SK-N-SH (cell line): ENCODE data around the gene CENPU. TPM values are rescaled to one million over a fixed set of nuclear protein-coding genes. Genes with fewer than 3 reads are reported as not detected.

Source experiments
- CTCF ChIA-PET: fragments of 300-600, 350-600 bp; formaldehyde crosslinking; extraction: SDS; loops from one replicate; lab custom pipeline; 2021; lab: Yijun Ruan, JAX
- POLR2A ChIA-PET: fragments of 350-600 bp; sonication (Branson Sonifier 250); formaldehyde crosslinking; extraction: SDS; loops from one replicate; lab custom pipeline; 2020; ENCODE audit warnings: antibody characterized with exemption, inconsistent platforms; lab: Yijun Ruan, JAX
- DNase-seq: peaks from one replicate; pipeline ENCODE4 v3.0.0; 2012
- H2AFZ ChIP-seq: fragments of 200-600 bp; sonication (generic); 2 replicates; pipeline ENCODE4 v1.8.1; 2016; ENCODE audit warnings: antibody characterized with exemption, mild to moderate bottlenecking, low read depth
- H3F3A ChIP-seq: fragments of 200-600 bp; sonication (generic); replicated peaks from 2 replicates; pipeline ENCODE3; 2016; ENCODE audit warnings: antibody characterized with exemption, mild to moderate bottlenecking; ENCODE audit not compliant: insufficient read depth
- H3K27ac ChIP-seq, 2 experiments: fragments of 200-500 bp in 1 of 2; fragments of 200-600 bp in 1 of 2; sonication (Bioruptor generic) in 1 of 2; sonication (generic), shearing (Covaris generic) in 1 of 2; 2 replicates each; pipeline versions ENCODE4 v1.5.1 to v1.6.1; 2014 to 2016; ENCODE audit warnings: low read depth in 2 of 2, inconsistent platforms in 1 of 2, low read length in 1 of 2, mild to moderate bottlenecking in 1 of 2, mixed read lengths in 1 of 2
- H3K27me3 ChIP-seq: fragments of 200-600 bp; sonication (generic), shearing (Covaris generic); 2 replicates; pipeline ENCODE4 v1.6.1; 2016; ENCODE audit warnings: mixed run types; ENCODE audit not compliant: insufficient read depth
- H3K36me3 ChIP-seq, 2 experiments: fragments of 200-500 bp in 1 of 2; fragments of 200-600 bp in 1 of 2; sonication (Bioruptor generic) in 1 of 2; sonication (generic) in 1 of 2; replicated peaks in 1 of 2; 2 replicates each; pipeline versions ENCODE3 to v1.5.1; 2014 to 2016; ENCODE audit warnings: low read length in 1 of 2, mild to moderate bottlenecking in 1 of 2; ENCODE audit not compliant: insufficient read depth in 2 of 2, control insufficient read depth in 1 of 2
- H3K4me1 ChIP-seq, 2 experiments: fragments of 200-500 bp in 1 of 2; fragments of 200-600 bp in 1 of 2; sonication (Bioruptor generic) in 1 of 2; sonication (generic), shearing (Covaris generic) in 1 of 2; 2 replicates each; pipeline versions ENCODE4 v1.5.1 to v1.6.1; 2014 to 2016; ENCODE audit warnings: low read depth in 1 of 2, low read length in 1 of 2, mixed run types in 1 of 2; ENCODE audit not compliant: insufficient read depth in 2 of 2, control insufficient read depth in 1 of 2
- H3K4me2 ChIP-seq: fragments of 200-600 bp; sonication (generic), shearing (Covaris generic); 2 replicates; pipeline ENCODE4 v1.6.1; 2017; ENCODE audit warnings: mixed run types
- H3K4me3 ChIP-seq, 2 experiments: fragments of 200-500 bp in 1 of 2; fragments of 200-600 bp in 1 of 2; sonication (Bioruptor generic) in 1 of 2; sonication (generic), shearing (Covaris generic) in 1 of 2; 2 replicates each; pipeline versions ENCODE4 v1.5.1 to v1.8.1; 2014 to 2016; ENCODE audit warnings: low read depth in 2 of 2, inconsistent platforms in 1 of 2, low read length in 1 of 2, mild to moderate bottlenecking in 1 of 2, mixed read lengths in 1 of 2, moderate library complexity in 1 of 2
- H3K79me2 ChIP-seq: fragments of 200-600 bp; sonication (generic); 2 replicates; pipeline ENCODE4 v1.8.1; 2017; ENCODE audit warnings: mild to moderate bottlenecking; ENCODE audit not compliant: insufficient read depth
- H3K9ac ChIP-seq: fragments of 200-600 bp; sonication (generic); 2 replicates; pipeline ENCODE4 v1.6.1; 2017; ENCODE audit warnings: mixed run types
- H3K9me2 ChIP-seq: fragments of 200-600 bp; sonication (generic); 2 replicates; pipeline ENCODE4 v1.6.1; 2017; ENCODE audit warnings: mixed run types
- H3K9me3 ChIP-seq: fragments of 200-600 bp; sonication (generic); 2 replicates; pipeline ENCODE4 v1.6.1; 2017; ENCODE audit warnings: mixed run types, mild to moderate bottlenecking, moderate library complexity
- H4K20me1 ChIP-seq: fragments of 200-600 bp; sonication (generic); 2 replicates; pipeline ENCODE4 v1.6.1; 2017; ENCODE audit warnings: mild to moderate bottlenecking, mixed run types; ENCODE audit not compliant: insufficient read depth
- ELF1 ChIP-seq: IDR thresholded peaks from 2 replicates; pipeline ENCODE4 v1.4.0; 2012
- EP300 ChIP-seq, 2 experiments: IDR thresholded peaks; 2 replicates each; pipeline versions ENCODE4 v1.4.0 to v1.6.1; 2012; ENCODE audit warnings: borderline replicate concordance in 1 of 2, low read depth in 1 of 2, low read length in 1 of 2
- EZH2phosphoT487 ChIP-seq: fragments of 200-600 bp; sonication (generic); IDR thresholded peaks from 2 replicates; pipeline ENCODE4 v1.6.1; 2017; ENCODE audit warnings: low read depth, mixed run types, mild to moderate bottlenecking, antibody characterized with exemption, moderate library complexity, borderline replicate concordance
- FOSL2 ChIP-seq: IDR thresholded peaks from 2 replicates; pipeline ENCODE4 v1.4.0; 2012; ENCODE audit warnings: low read depth, mild to moderate bottlenecking, moderate library complexity, borderline replicate concordance
- FOXJ3 ChIP-seq: sonication (generic); formaldehyde crosslinking; IDR thresholded peaks from 2 replicates; pipeline ENCODE4 v1.5.1; 2020; ENCODE audit warnings: mild to moderate bottlenecking, missing genetic modification reagents
- NFIC ChIP-seq: IDR thresholded peaks from 2 replicates; pipeline ENCODE4 v1.4.0; 2012; ENCODE audit warnings: borderline replicate concordance
- POLR2AphosphoS5 ChIP-seq: IDR thresholded peaks from 2 replicates; pipeline ENCODE4 v1.6.1; 2012; ENCODE audit warnings: low read depth, low read length
- RFX5 ChIP-seq: IDR thresholded peaks from 2 replicates; pipeline ENCODE4 v1.6.1; 2012; ENCODE audit warnings: mild to moderate bottlenecking, improper control_type of control experiment, low read length
- RXRA ChIP-seq: IDR thresholded peaks from 2 replicates; pipeline ENCODE4 v1.4.0; 2012; ENCODE audit warnings: low read depth, mild to moderate bottlenecking, borderline replicate concordance
- SMC3 ChIP-seq: IDR thresholded peaks from 2 replicates; pipeline ENCODE4 v1.6.1; 2012; ENCODE audit warnings: low read depth, low read length, improper control_type of control experiment
- TAF1 ChIP-seq: IDR thresholded peaks from 2 replicates; pipeline ENCODE4 v1.6.1; 2012; ENCODE audit warnings: low read depth, mild to moderate bottlenecking, low read length, moderate library complexity, borderline replicate concordance
- YY1 ChIP-seq: IDR thresholded peaks from 2 replicates; pipeline ENCODE4 v1.4.0; 2012; ENCODE audit warnings: low read depth, mild to moderate bottlenecking
- WGBS: methylation state at CpG from one replicate; pipeline ENCODE4 v1.1.6; 2017; ENCODE audit warnings: low lambda C conversion rate; 5-methylcytosine and 5-hydroxymethylcytosine counted together
- polyA plus RNA-seq, 3 experiments: library from polyadenylated mRNA; depleted of rRNA; stranded (reverse); fragments of >200 nt; gene quantifications; 2 replicates each; pipeline ENCODE4 v1.2.3, GENCODE V29; 2012
- TF ChIP-seq, protein P1 (sequence below): IDR thresholded peaks from 2 replicates; pipeline ENCODE4; 2012

Gene CENPU
- polyA plus RNA-seq, 1 of the 3 experiments (the other 2 are of a cell fraction) = 8.7 TPM

DNA sequence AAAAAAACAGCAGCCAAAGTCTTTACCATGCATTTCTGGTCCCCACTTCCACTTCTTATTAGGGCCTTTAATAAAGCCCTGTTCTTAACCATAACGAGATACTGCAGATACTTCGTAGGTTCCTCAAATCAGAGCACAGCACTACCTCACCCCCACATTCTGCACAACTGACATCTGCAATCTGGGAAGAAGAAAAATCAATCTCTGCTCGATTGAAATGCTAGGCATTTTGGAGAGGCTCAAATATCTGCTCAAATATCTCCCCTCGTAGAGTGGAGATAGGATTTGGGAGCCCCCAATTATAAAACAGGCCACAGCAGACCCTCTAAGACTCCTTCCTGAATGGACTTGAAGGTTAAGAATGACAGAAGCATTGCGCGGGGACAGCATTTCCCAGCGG, 40.3 kb upstream of the CENPU start:
- WGBS = 92% methylated on average over 7 of the region's 7 CpGs
- no peaks in the 10 kb centered on the region for H3F3A ChIP-seq
- H3K79me2 ChIP-seq = no peaks in the 10 kb centered on the region
- H3K4me1 ChIP-seq = peaks cover 0 to 9% of the 10 kb centered on the region in 2 experiments; a peak in 1 of 4 replicates
- H3K9ac ChIP-seq = no peak overlapping the region
- ChIA-PET CTCF (no interaction called here), POLR2A (no interaction called here)
- no peaks in the 10 kb centered on the region for H3K27me3 ChIP-seq
- H4K20me1 ChIP-seq = no peaks in the 10 kb centered on the region
- H2AFZ ChIP-seq = no peak overlapping the region
- no peak overlapping the region for H3K27ac ChIP-seq
- no peaks in the 10 kb centered on the region for H3K9me2 ChIP-seq
- no peak overlapping the region for H3K4me3 ChIP-seq
- DNase-seq = no peak
- no peaks in the 10 kb centered on the region for H3K9me3 ChIP-seq
- H3K36me3 ChIP-seq = peaks cover 7 to 20% of the 10 kb centered on the region in 2 experiments
- no peak for TF ChIP-seq FOXJ3 (CRISPR knock-in tag)
- no peak for TF ChIP-seq ELF1
- no peak overlapping the region for H3K4me2 ChIP-seq

GRCh38 chr4:184771416-184771815, 37.5 kb upstream of the CENPU start:
- H3K79me2 ChIP-seq = no peaks in the 10 kb centered on the region
- CTCF ChIA-PET = interaction anchor here (1.8 kb wide), 1 partner anchor 26 kb away, joined by 6 read pairs; no protein-coding TSS in a partner anchor

GRCh38 chr4:184769141-184769765, 35.4 kb upstream of the CENPU start:
- CTCF ChIA-PET = interaction anchor here (0.6 to 1.0 kb wide), 2 partner anchors 236 to 985 kb away, joined by 3 read pairs; no protein-coding TSS in a partner anchor

More at GRCh38 chr4:184771416-184771815, 37.5 kb upstream of the CENPU start:
- H3K27ac ChIP-seq = no peak overlapping the region
- H3K4me1 ChIP-seq = no peaks in the 10 kb centered on the region; a peak in 1 of 4 replicates
- peaks cover 14 to 30% of the 10 kb centered on the region in 2 experiments for H3K36me3 ChIP-seq
- TF ChIP-seq YY1 (no peak), TAF1 (no peak), RXRA (no peak), FOSL2 (no peak)
- no peak overlapping the region for H3K4me2 ChIP-seq
- H3K4me3 ChIP-seq = no peak overlapping the region
- POLR2A ChIA-PET = no interaction called here
- no peak overlapping the region for H2AFZ ChIP-seq
- H3K9me2 ChIP-seq = no peaks in the 10 kb centered on the region
- no peaks in the 10 kb centered on the region for H3K27me3 ChIP-seq
- H3K9ac ChIP-seq = no peak overlapping the region
- WGBS = 63% methylated on average over 1 of the region's 1 CpG
- no peak for DNase-seq
- H4K20me1 ChIP-seq = no peaks in the 10 kb centered on the region
- no peaks in the 10 kb centered on the region for H3F3A ChIP-seq
- no peaks in the 10 kb centered on the region for H3K9me3 ChIP-seq

More at GRCh38 chr4:184769141-184769765, 35.4 kb upstream of the CENPU start:
- Histone ChIP-seq H3K27me3 (no peaks in the 10 kb centered on the region), H3K27ac (no peak overlapping the region), H3K4me2 (no peak overlapping the region), H3K36me3 (peaks cover 14 to 35% of the 10 kb centered on the region in 2 experiments), H3K79me2 (no peaks in the 10 kb centered on the region), H3F3A (no peaks in the 10 kb centered on the region), H2AFZ (no peak overlapping the region), H3K9me2 (no peaks in the 10 kb centered on the region), H3K9ac (no peak overlapping the region), H3K9me3 (no peaks in the 10 kb centered on the region), H3K4me3 (no peak overlapping the region), H4K20me1 (no peaks in the 10 kb centered on the region), H3K4me1 (no peaks in the 10 kb centered on the region)
- TF ChIP-seq SMC3 (no peak), RXRA (no peak), TAF1 (no peak), EZH2phosphoT487 (no peak), POLR2AphosphoS5 (no peak), RFX5 (no peak), EP300 (IDR thresholded peaks at IDR 0.05; ENCODE audit: borderline replicate concordance in 1 of 2, low read depth in 1 of 2, low read length in 1 of 2) (no peak), NFIC (no peak)
- TF ChIP-seq, protein P1, sequence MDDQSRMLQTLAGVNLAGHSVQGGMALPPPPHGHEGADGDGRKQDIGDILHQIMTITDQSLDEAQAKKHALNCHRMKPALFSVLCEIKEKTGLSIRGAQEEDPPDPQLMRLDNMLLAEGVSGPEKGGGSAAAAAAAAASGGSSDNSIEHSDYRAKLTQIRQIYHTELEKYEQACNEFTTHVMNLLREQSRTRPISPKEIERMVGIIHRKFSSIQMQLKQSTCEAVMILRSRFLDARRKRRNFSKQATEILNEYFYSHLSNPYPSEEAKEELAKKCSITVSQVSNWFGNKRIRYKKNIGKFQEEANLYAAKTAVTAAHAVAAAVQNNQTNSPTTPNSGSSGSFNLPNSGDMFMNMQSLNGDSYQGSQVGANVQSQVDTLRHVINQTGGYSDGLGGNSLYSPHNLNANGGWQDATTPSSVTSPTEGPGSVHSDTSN = no peak
- DNase-seq = no peak
- POLR2A ChIA-PET = no interaction called here
- WGBS = 95% methylated on average over 7 of the region's 7 CpGs
